OCI-LY7 (cell line): ENCODE results near the gene CNTNAP5. TPM values are rescaled to one million over a fixed set of nuclear protein-coding genes. Genes with fewer than 3 reads are reported as not detected.

Experiments used
- BruUV-seq: library from RNA; stranded (reverse); fragments of 400-500 nt; replicated peaks from 2 replicates; lab custom pipeline; 2021; lab: Mats Ljungman, UMichigan
- CTCF ChIA-PET: fragments of 300-600 bp; sonication (Branson Sonifier 250); formaldehyde crosslinking; loops from one replicate; lab custom pipeline; 2022; ENCODE audit warnings: antibody characterized with exemption; ENCODE audit not compliant: unreplicated experiment; lab: Charles Lee
- POLR2A ChIA-PET: fragments of 300-600 bp; sonication (Branson Sonifier 250); formaldehyde crosslinking; loops from one replicate; lab custom pipeline; 2022; ENCODE audit warnings: antibody characterized with exemption; lab: Charles Lee
- DNase-seq: peaks from one replicate; pipeline ENCODE4 v3.0.0-alpha.2; 2015; ENCODE audit warnings: low spot score
- H2AFZ ChIP-seq: fragments of 200-600 bp; sonication (generic), shearing (Covaris generic); 2 replicates; pipeline ENCODE4 v1.6.1; 2014; ENCODE audit warnings: mild to moderate bottlenecking, antibody characterized with exemption, low read length, moderate library complexity
- H3K27ac ChIP-seq: fragments of 200-600 bp; sonication (generic); 2 replicates; pipeline ENCODE4 v1.5.1; 2014; ENCODE audit warnings: mixed run types, low read depth, mild to moderate bottlenecking, moderate library complexity, low read length, inconsistent platforms; ENCODE audit not compliant: poor library complexity, severe bottlenecking
- H3K36me3 ChIP-seq: fragments of 200-600 bp; sonication (generic); 2 replicates; pipeline ENCODE4 v1.6.1; 2014; ENCODE audit warnings: mild to moderate bottlenecking, antibody characterized with exemption, low read length, moderate library complexity, mixed read lengths; ENCODE audit not compliant: insufficient read depth
- H3K4me1 ChIP-seq: fragments of 200-600 bp; sonication (generic); 2 replicates; pipeline ENCODE4 v1.5.1; 2014; ENCODE audit warnings: mild to moderate bottlenecking, low read length; ENCODE audit not compliant: insufficient read depth, poor library complexity, severe bottlenecking
- H3K4me2 ChIP-seq: fragments of 200-600 bp; sonication (generic); 2 replicates; pipeline ENCODE4 v1.6.1; 2014; ENCODE audit warnings: mild to moderate bottlenecking, low read length
- H3K4me3 ChIP-seq: fragments of 200-600 bp; sonication (generic); 2 replicates; pipeline ENCODE4 v1.5.1; 2014; ENCODE audit warnings: mild to moderate bottlenecking, low read depth, low read length; ENCODE audit not compliant: poor library complexity, severe bottlenecking
- H3K79me2 ChIP-seq: fragments of 200-600 bp; sonication (generic); 2 replicates; pipeline ENCODE4 v1.6.1; 2016; ENCODE audit warnings: low read depth, mild to moderate bottlenecking, low read length, moderate library complexity, mixed read lengths; ENCODE audit not compliant: insufficient read depth
- H3K9me2 ChIP-seq: fragments of 200-600 bp; sonication (generic); 2 replicates; pipeline ENCODE4 v1.6.1; 2016; ENCODE audit warnings: mild to moderate bottlenecking, low read length, mixed read lengths; ENCODE audit not compliant: insufficient read depth
- H3K9me3 ChIP-seq: fragments of 200-600 bp; sonication (generic); 2 replicates; pipeline ENCODE4 v1.6.1; 2014; ENCODE audit warnings: mild to moderate bottlenecking, mixed run types, low read length, mixed read lengths
- H4K20me1 ChIP-seq: fragments of 200-600 bp; sonication (generic); 2 replicates; pipeline ENCODE4 v1.6.1; 2014; ENCODE audit warnings: mild to moderate bottlenecking, antibody characterized with exemption, low read length, moderate library complexity, mixed read lengths; ENCODE audit not compliant: insufficient read depth
- CTCF ChIP-seq: fragments of 200-600 bp; sonication (generic); conservative IDR thresholded peaks from 2 replicates; pipeline ENCODE4 v1.5.1; 2014; ENCODE audit warnings: mild to moderate bottlenecking, antibody characterized with exemption, low read length, moderate library complexity, mixed read lengths
- EZH2phosphoT487 ChIP-seq: fragments of 200-600 bp; sonication (generic); IDR thresholded peaks from 2 replicates; pipeline ENCODE4 v1.6.1; 2018; ENCODE audit warnings: low read depth, borderline replicate concordance, mild to moderate bottlenecking, mixed run types, antibody characterized with exemption, low read length, moderate library complexity, mixed read lengths
- intact Hi-C: fragments of 100-400 bp; cut with micrococcal nuclease; formaldehyde crosslinking; loops from one replicate; pipeline ENCODE4 v1.10.0; 2022; ENCODE audit not compliant: unreplicated experiment
- total RNA-seq, 2 experiments: library from RNA; depleted of rRNA in 1 of 2; stranded (reverse); fragments of >200 nt in 1 of 2; shearing (Covaris generic) in 1 of 2; gene quantifications; 2 replicates each; pipeline ENCODE4 v1.2.3, GENCODE V29; 2014 to 2022

CNTNAP5 gene
- total RNA-seq, 2 experiments from 2014 or later = not detected

- DNase-seq = no peak
- no peak overlapping the region for H2AFZ ChIP-seq
- ChIA-PET CTCF (no interaction called here), POLR2A (interaction anchor here (0.6 kb wide), 1 partner anchor 777 kb away, joined by 3 read pairs; no protein-coding TSS in a partner anchor)
- intact Hi-C loops = no loop called here
- no peak overlapping the region for H3K27ac ChIP-seq
- no peak for TF ChIP-seq EZH2phosphoT487
- TF ChIP-seq CTCF = no peak
- no peaks in the 10 kb centered on the region for H3K36me3 ChIP-seq
- H3K9me2 ChIP-seq = no peaks in the 10 kb centered on the region
- H3K4me1 ChIP-seq = no peaks in the 10 kb centered on the region
- BruUV-seq = no TSS peak
- no peak overlapping the region for H3K4me3 ChIP-seq
- H4K20me1 ChIP-seq = no peaks in the 10 kb centered on the region
- no peaks in the 10 kb centered on the region for H3K79me2 ChIP-seq
- H3K4me2 ChIP-seq = no peak overlapping the region
- no peaks in the 10 kb centered on the region for H3K9me3 ChIP-seq
These were observed 898.0 kb downstream of the CNTNAP5 start for GRCh38 chr2:124923097-124923496.

GRCh38 chr2:124933883-124934282 lies 908.8 kb downstream of the CNTNAP5 start:
- H3K9me3 ChIP-seq = no peaks in the 10 kb centered on the region
- H3K4me1 ChIP-seq = no peaks in the 10 kb centered on the region
- no peak overlapping the region for H2AFZ ChIP-seq
- TF ChIP-seq EZH2phosphoT487 (no peak), CTCF (no peak)
- H3K4me2 ChIP-seq = no peak overlapping the region
- no peak for DNase-seq
- H3K36me3 ChIP-seq = no peaks in the 10 kb centered on the region
- ChIA-PET POLR2A (no interaction called here), CTCF (no interaction called here)
- no TSS peak for BruUV-seq
- no peaks in the 10 kb centered on the region for H3K9me2 ChIP-seq
- intact Hi-C loops = no loop called here
- H3K4me3 ChIP-seq = no peak overlapping the region
- no peaks in the 10 kb centered on the region for H3K79me2 ChIP-seq
- no peak overlapping the region for H3K27ac ChIP-seq
- no peaks in the 10 kb centered on the region for H4K20me1 ChIP-seq

- TF ChIP-seq EZH2phosphoT487 (no peak), CTCF (no peak)
- no peaks in the 10 kb centered on the region for H3K36me3 ChIP-seq
- intact Hi-C loops = no loop called here
- no peaks in the 10 kb centered on the region for H4K20me1 ChIP-seq
- H3K4me2 ChIP-seq = no peak overlapping the region
- H3K79me2 ChIP-seq = no peaks in the 10 kb centered on the region
- POLR2A ChIA-PET = no interaction called here
- no peaks in the 10 kb centered on the region for H3K9me3 ChIP-seq
- CTCF ChIA-PET = no interaction called here
- no peaks in the 10 kb centered on the region for H3K4me1 ChIP-seq
- DNase-seq = no peak
- no peak overlapping the region for H3K4me3 ChIP-seq
- no peak overlapping the region for H3K27ac ChIP-seq
- no TSS peak for BruUV-seq
- H2AFZ ChIP-seq = no peak overlapping the region
- no peaks in the 10 kb centered on the region for H3K9me2 ChIP-seq
These were observed 928.8 kb downstream of the CNTNAP5 start for GRCh38 chr2:124953921-124954320.
